NCI-H2227 (cell line): Measurements from ENCODE around the gene ATP5IF1.

Experiments
- DNase-seq: peaks from one replicate; lab custom pipeline; 2025; ENCODE audit not compliant: unreplicated experiment; lab: John Stamatoyannopoulos, UW

Gene ATP5IF1

GRCh38 chr1:28235755-28236655, at the start of gene ATP5IF1:
Gene ATP5IF1, plus strand, starts transcription at chr1:28236124. Its CDS starts 60 bp downstream, at chr1:28236184.
- DNase-seq = peak; percentile 98

GRCh38 chr1:28190337-28190979, 45.5 kb upstream of the ATP5IF1 start:
- DNase-seq = no peak

- no peak for DNase-seq
These were observed 44.8 kb upstream of the ATP5IF1 start for GRCh38 chr1:28190996-28191645.

DNA sequence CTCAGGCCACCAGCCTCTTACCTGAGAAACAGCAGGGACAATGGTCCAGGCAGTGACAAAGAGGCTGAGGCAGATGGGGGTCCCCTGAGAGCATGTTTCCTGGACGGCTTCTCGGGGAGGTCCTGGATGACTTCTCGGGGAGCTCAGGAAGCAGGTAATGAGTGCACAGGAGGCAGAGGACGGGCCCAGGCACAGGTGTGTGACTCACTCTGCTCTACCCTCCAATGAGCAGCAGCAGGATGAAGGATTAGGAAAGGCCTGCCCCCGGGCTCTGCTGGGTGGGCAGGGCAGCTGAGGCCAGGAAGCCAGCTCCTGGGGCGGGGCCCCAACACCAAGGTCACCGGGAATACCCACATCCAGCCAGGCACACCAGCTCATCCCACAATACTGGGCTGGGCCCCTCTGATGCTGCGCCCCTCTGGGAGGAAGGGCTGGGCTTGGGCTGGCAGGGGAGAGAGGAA, 42.2 kb upstream of the ATP5IF1 start:
- no peak for DNase-seq

GRCh38 chr1:28194326-28195035, 41.4 kb upstream of the ATP5IF1 start:
- no peak for DNase-seq

- DNase-seq = no peak
These were observed 40.1 kb upstream of the ATP5IF1 start for GRCh38 chr1:28195780-28196179.

- DNase-seq = no peak
These were observed 39.6 kb upstream of the ATP5IF1 start for GRCh38 chr1:28196330-28196729.

DNA sequence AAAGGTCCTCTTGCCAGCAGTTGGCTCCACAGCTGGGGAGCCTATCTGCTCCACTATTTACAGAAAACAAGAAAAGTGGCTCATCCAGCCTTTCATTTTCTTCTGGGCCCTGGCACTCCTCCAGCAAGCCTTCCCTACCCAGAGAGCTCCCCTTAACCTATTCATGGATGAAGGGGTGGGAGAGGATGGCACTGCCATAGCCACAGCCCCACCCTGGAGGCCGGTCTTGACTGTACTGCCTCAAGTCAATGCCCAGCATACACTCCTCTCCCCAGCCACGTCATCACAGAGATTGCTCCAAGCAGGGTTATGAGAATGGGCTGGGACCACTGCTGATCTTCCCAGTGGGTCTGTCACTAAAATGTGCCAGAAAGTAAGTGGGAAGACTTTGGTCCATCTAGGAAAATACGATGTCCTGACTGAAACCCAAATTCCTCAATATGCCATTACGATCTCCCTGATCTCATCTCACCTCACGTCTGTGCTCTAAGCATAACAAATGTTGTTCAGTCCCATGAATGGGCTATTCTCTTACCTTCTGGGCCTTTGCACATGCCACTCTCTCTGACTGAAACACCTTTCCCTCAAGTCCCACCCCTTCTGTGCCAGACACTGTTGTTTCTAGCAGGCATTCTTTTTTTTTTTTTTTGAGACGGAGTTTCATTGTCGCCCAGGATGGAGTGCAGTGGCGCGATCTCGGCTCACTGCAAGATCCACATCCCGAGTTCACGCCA, 38.1 kb upstream of the ATP5IF1 start:
- DNase-seq = no peak

- DNase-seq = no peak
These were observed 36.3 kb upstream of the ATP5IF1 start for GRCh38 chr1:28199328-28200233.

GRCh38 chr1:28200234-28200873, 35.6 kb upstream of the ATP5IF1 start:
- no peak for DNase-seq

DNA sequence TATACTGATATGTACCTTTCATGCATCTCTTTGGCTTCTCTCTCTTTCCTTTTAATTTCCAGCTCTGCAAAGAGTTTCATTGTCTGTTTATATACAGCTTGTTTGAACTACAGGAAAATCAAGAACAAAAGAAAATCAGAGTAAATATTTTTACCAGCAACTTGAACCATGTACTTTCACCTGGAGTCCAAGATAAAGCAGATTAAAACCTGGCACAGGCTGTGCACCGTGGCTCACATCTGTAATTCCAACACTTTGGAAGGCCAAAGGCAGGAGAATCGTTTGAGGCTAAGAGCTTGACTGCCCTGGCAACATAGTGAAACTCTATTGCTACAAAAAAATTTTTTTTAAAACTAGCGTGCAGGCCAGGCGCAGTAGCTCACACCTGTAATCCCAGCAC, 30.7 kb upstream of the ATP5IF1 start:
- no peak for DNase-seq

GRCh38 chr1:28208818-28209441, 27.0 kb upstream of the ATP5IF1 start:
- peak; percentile 64 for DNase-seq

- DNase-seq = no peak
These were observed 26.2 kb upstream of the ATP5IF1 start for GRCh38 chr1:28209700-28210099.

DNA sequence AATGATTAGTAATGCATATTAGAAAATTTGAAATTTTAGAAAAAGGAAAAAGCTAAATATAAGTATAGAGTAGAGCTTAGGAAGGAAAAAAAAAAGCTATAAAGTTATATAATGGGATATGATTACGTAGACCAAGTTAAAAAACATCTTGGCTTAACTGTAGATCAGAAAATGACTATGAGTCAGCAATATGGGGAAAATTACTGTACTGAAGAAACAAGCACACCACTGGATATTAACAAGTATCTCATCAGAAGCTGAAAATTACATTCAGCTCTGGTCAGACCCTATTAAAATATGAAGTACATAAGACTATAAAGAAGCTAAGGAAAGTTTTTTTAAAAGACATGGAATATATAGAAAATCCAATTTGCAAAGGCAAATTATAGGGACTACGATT, 22.6 kb upstream of the ATP5IF1 start:
- no peak for DNase-seq

- DNase-seq = no peak
These were observed 6.8 kb upstream of the ATP5IF1 start for GRCh38 chr1:28229089-28229488.

DNA sequence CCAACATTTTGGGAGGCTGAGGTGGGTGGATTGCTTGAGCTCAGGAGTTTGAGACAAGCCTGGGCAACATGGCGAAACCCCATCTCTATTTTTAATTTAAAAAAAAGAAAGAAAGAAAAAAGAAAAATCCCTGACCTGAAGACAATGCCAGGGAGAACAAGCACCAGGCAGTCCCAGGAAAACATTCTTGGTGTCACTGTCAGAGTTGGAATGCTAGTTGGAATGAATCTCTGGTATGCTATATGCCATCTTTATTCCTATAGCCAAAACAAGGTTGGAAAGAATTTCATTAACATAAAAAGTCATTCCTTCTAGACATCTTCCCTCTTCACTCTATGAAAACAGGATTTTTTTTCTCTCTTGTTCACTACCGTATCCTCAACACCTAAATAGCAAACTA, 5.9 kb upstream of the ATP5IF1 start:
- no peak for DNase-seq

- DNase-seq = peak; percentile 95
These were observed 3.2 kb upstream of the ATP5IF1 start, which contains the start of gene DNAJC8 for GRCh38 chr1:28232558-28233263. Gene DNAJC8, minus strand, starts transcription at chr1:28233029. Its CDS starts 31 bp downstream, at chr1:28232998.

- no peak for DNase-seq
These were observed 2.7 kb upstream of the ATP5IF1 start for GRCh38 chr1:28233264-28233606.
